Caco-2 (cell line): ENCODE measurements around the gene LITAF. TPM values are rescaled to one million over a fixed set of nuclear protein-coding genes. Genes with fewer than 3 reads are reported as not detected.

ENCODE experiments used
- BruUV-seq: library from RNA; stranded (reverse); fragments of 400-500 nt; replicated peaks from 2 replicates; lab custom pipeline; 2021; lab: Mats Ljungman, UMichigan
- CTCF ChIA-PET: fragments of 300-600 bp; sonication (Branson Sonifier 250); formaldehyde crosslinking; loops from one replicate; lab custom pipeline; 2022; ENCODE audit warnings: antibody characterized with exemption; lab: Charles Lee
- POLR2A ChIA-PET: fragments of 300-600 bp; sonication (Branson Sonifier 250); formaldehyde crosslinking; loops from one replicate; lab custom pipeline; 2022; ENCODE audit warnings: antibody characterized with exemption; lab: Charles Lee
- DNase-seq, 2 experiments: peaks; one replicate each; pipeline versions ENCODE4 v3.0.0 to v3.0.0-alpha.2; 2020 to 2022
- H3K27me3 ChIP-seq: replicated peaks from 2 replicates; pipeline ENCODE4 v1.6.0; 2011; ENCODE audit warnings: low read length; ENCODE audit not compliant: control insufficient read depth, insufficient read depth
- H3K36me3 ChIP-seq: 2 replicates; pipeline ENCODE4 v1.5.1; 2011; ENCODE audit warnings: low read length; ENCODE audit not compliant: control insufficient read depth, insufficient read depth
- H3K4me1 ChIP-seq: fragments of 250-450 bp; sonication (Bioruptor Pico); 2 replicates; pipeline ENCODE4 v1.5.1; 2020; ENCODE audit warnings: mild to moderate bottlenecking
- H3K4me3 ChIP-seq: 2 replicates; pipeline ENCODE4 v1.5.1; 2011; ENCODE audit warnings: low read depth, mild to moderate bottlenecking, control low read depth, low read length
- H3K9me3 ChIP-seq: fragments of 250-450 bp; sonication (Bioruptor Pico); 2 replicates; pipeline ENCODE4 v1.5.1; 2020; ENCODE audit warnings: mild to moderate bottlenecking, moderate library complexity
- H3K27ac Mint-ChIP-seq: one replicate; pipeline ENCODE4 v1.8.0; 2022; ENCODE audit warnings: mixed read lengths; ENCODE audit not compliant: unreplicated experiment
- H3K27me3 Mint-ChIP-seq: one replicate; pipeline ENCODE4 v1.8.0; 2022; ENCODE audit warnings: mixed read lengths; ENCODE audit not compliant: insufficient read depth, unreplicated experiment
- H3K36me3 Mint-ChIP-seq: one replicate; pipeline ENCODE4 v1.8.0; 2022; ENCODE audit warnings: mild to moderate bottlenecking, mixed read lengths; ENCODE audit not compliant: insufficient read depth, unreplicated experiment
- H3K4me1 Mint-ChIP-seq: one replicate; pipeline ENCODE4 v1.8.0; 2022; ENCODE audit warnings: low read depth, mixed read lengths; ENCODE audit not compliant: unreplicated experiment
- H3K4me3 Mint-ChIP-seq: one replicate; pipeline ENCODE4 v1.8.0; 2022; ENCODE audit warnings: mild to moderate bottlenecking, moderate library complexity, mixed read lengths; ENCODE audit not compliant: unreplicated experiment
- H3K9me3 Mint-ChIP-seq: one replicate; pipeline ENCODE4 v1.8.0; 2022; ENCODE audit warnings: mixed read lengths; ENCODE audit not compliant: unreplicated experiment
- CTCF ChIP-seq, 2 experiments: fragments of 200-600 bp in 1 of 2; IDR thresholded peaks; 1 replicate in 1 of 2; 2 replicates in 1 of 2; pipeline versions ENCODE4 v1.5.1 to v1.8.0; 2011 to 2022; ENCODE audit warnings: antibody characterized with exemption in 1 of 2, control low read depth in 1 of 2, inconsistent platforms in 1 of 2, low read depth in 1 of 2, low read length in 1 of 2, mild to moderate bottlenecking in 1 of 2, moderate library complexity in 1 of 2; ENCODE audit not compliant: insufficient read depth in 1 of 2, severe bottlenecking in 1 of 2, unreplicated experiment in 1 of 2
- intact Hi-C: fragments of 100-400 bp; cut with micrococcal nuclease; formaldehyde crosslinking; loops from one replicate; pipeline ENCODE4 v1.10.0; 2022; ENCODE audit not compliant: unreplicated experiment
- total RNA-seq: library from RNA; stranded (reverse); gene quantifications from 2 replicates; pipeline ENCODE4 v1.2.3, GENCODE V29; 2022

The LITAF gene
- total RNA-seq, 1 experiment from 2014 or later, result 60.9 TPM

GRCh38 chr16:11499295-11500089 lies 87.2 kb downstream of the LITAF start:
- no peak for TF ChIP-seq CTCF (IDR thresholded peaks at IDR 0.05; ENCODE audit: insufficient read depth in 1 of 2, low read depth in 1 of 2, low read length in 1 of 2, severe bottlenecking in 1 of 2, unreplicated experiment in 1 of 2)
- Histone ChIP-seq H3K27me3 (no peaks in the 10 kb centered on the region), H3K4me1 (peaks cover 4% of the 10 kb centered on the region; the same call in 1 of the 2 replicates), H3K9me3 (no peaks in the 10 kb centered on the region), H3K36me3 (no peaks in the 10 kb centered on the region), H3K4me3 (no peak overlapping the region)
- ChIA-PET POLR2A (no interaction called here), CTCF (no interaction called here)
- intact Hi-C loops, result no loop called here
- Mint-ChIP-seq H3K27me3 (no peaks in the 10 kb centered on the region), H3K27ac (no peak overlapping the region), H3K9me3 (no peaks in the 10 kb centered on the region), H3K4me1 (peaks cover 7% of the 10 kb centered on the region), H3K4me3 (no peak overlapping the region), H3K36me3 (no peaks in the 10 kb centered on the region)
- DNase-seq, result no peak
- BruUV-seq, result no TSS peak

DNA sequence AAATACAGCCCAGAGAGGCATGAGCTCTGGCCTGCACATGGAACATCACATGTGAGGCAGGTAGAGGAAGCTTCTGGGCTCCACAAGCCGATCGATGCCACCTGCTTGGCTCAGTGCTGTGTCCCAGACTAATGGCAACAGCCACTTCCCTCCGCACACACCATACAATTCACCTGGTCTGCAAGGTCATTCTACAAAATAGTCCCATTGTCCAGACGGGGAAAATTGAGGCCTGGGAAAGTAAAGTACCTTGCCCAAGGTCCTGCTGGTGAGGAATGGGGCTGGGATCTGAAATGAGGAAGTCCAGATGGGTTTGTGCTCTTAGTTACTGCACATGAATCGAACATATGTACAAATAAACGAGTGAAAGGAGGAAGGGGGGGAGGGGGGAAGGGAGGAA lies 88.0 kb downstream of the LITAF start:
- Mint-ChIP-seq H3K4me1 (peaks cover 7% of the 10 kb centered on the region), H3K36me3 (no peaks in the 10 kb centered on the region), H3K4me3 (no peak overlapping the region), H3K9me3 (no peaks in the 10 kb centered on the region), H3K27ac (no peak overlapping the region), H3K27me3 (no peaks in the 10 kb centered on the region)
- no peak for TF ChIP-seq CTCF (IDR thresholded peaks at IDR 0.05; ENCODE audit: insufficient read depth in 1 of 2, low read depth in 1 of 2, low read length in 1 of 2, severe bottlenecking in 1 of 2, unreplicated experiment in 1 of 2)
- intact Hi-C loops, result no loop called here
- no TSS peak for BruUV-seq
- Histone ChIP-seq H3K4me3 (no peak overlapping the region), H3K9me3 (no peaks in the 10 kb centered on the region), H3K4me1 (peaks cover 4% of the 10 kb centered on the region; the same call in 1 of the 2 replicates), H3K36me3 (no peaks in the 10 kb centered on the region), H3K27me3 (no peaks in the 10 kb centered on the region)
- ChIA-PET CTCF (no interaction called here), POLR2A (no interaction called here)
- DNase-seq, result no peak

DNA sequence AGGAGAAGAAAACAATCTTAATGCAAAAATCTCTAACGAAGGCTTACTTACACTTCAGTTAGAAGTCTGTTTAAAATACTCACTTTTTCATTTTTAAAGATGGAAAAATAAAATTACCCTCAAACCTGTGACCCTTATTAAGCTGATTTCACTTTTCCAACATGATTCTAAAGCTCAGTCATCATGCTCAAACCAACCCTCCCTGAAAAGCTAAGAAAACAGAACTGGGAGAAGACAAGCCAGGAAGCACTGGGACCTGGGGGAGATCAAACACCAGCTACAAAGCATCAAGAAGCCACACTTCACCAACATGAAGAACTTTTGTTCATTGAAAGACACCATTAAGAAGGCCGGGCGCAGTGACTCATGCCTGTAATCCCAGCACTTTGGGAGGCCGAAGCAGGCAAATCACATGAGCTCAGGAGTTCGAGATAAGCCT lies 88.8 kb downstream of the LITAF start:
- intact Hi-C loops, result no loop called here
- Mint-ChIP-seq H3K27ac (no peak overlapping the region), H3K4me1 (peaks cover 7% of the 10 kb centered on the region), H3K36me3 (no peaks in the 10 kb centered on the region), H3K4me3 (no peak overlapping the region), H3K27me3 (no peaks in the 10 kb centered on the region), H3K9me3 (peaks cover 3% of the 10 kb centered on the region)
- CTCF ChIA-PET, result no interaction called here
- Histone ChIP-seq H3K27me3 (no peaks in the 10 kb centered on the region), H3K4me3 (no peak overlapping the region), H3K9me3 (no peaks in the 10 kb centered on the region), H3K4me1 (peaks cover 4% of the 10 kb centered on the region; the same call in 1 of the 2 replicates), H3K36me3 (no peaks in the 10 kb centered on the region)
- no peak for TF ChIP-seq CTCF (IDR thresholded peaks at IDR 0.05; ENCODE audit: insufficient read depth in 1 of 2, low read depth in 1 of 2, low read length in 1 of 2, severe bottlenecking in 1 of 2, unreplicated experiment in 1 of 2)
- POLR2A ChIA-PET, result interaction anchor here (0.6 kb wide), 1 partner anchor 243 kb away, joined by 4 read pairs; no protein-coding TSS in a partner anchor
- DNase-seq, result no peak
- BruUV-seq, result no TSS peak

Other genes with a start within 250 kb of the LITAF start
- gene RMI2, start 241.5 kb downstream of the LITAF start, total RNA-seq, result 47.4 and 52.7 TPM in 2 replicates
- gene SNN, start 81.5 kb upstream of the LITAF start, total RNA-seq, result 11.1 and 12.8 TPM in 2 replicates
- 23.5 and 24.3 TPM in 2 replicates for gene TXNDC11, start 155.9 kb upstream of the LITAF start, total RNA-seq
- gene ZC3H7A, start 210.3 kb upstream of the LITAF start, total RNA-seq, result 42.0 TPM in 2 replicates